HepG2 (cell line): Measurements from ENCODE around the gene BRD2. TPM values are rescaled to one million over a fixed set of nuclear protein-coding genes. Genes with fewer than 3 reads are reported as not detected.

Experiments used
- AGO2 ChIP-seq: fragments of 200-400 bp; formaldehyde crosslinking; optimal IDR thresholded peaks from 2 replicates; pipeline ENCODE3; 2017; ENCODE audit warnings: mild to moderate bottlenecking, low read depth, low read length, moderate library complexity
- FOXC1 ChIP-seq: sonication (generic); formaldehyde crosslinking; IDR thresholded peaks from 2 replicates; pipeline ENCODE4 v1.8.0; 2022; ENCODE audit warnings: mild to moderate bottlenecking, missing genetic modification reagents, borderline replicate concordance
- IKZF1 ChIP-seq: fragments of 450-650 bp; IDR thresholded peaks from 2 replicates; pipeline ENCODE4 v1.7.1; 2016
- JUNB ChIP-seq: sonication (generic); formaldehyde crosslinking; IDR thresholded peaks from 2 replicates; pipeline ENCODE4 v1.8.0; 2022; ENCODE audit warnings: missing genetic modification reagents, mild to moderate bottlenecking, borderline replicate concordance
- MAFK ChIP-seq, 2 experiments: IDR thresholded peaks in 1 of 2; conservative IDR thresholded peaks in 1 of 2; 2 replicates each; pipeline ENCODE4 v1.6.1; 2011; ENCODE audit warnings: improper control_type of control experiment in 2 of 2, low read length in 2 of 2
- PHB2 ChIP-seq: fragments of 450-650 bp; IDR thresholded peaks from 2 replicates; pipeline ENCODE4 v1.6.1; 2018; ENCODE audit not compliant: partially characterized antibody
- RNF2 ChIP-seq: fragments of 450-650 bp; conservative IDR thresholded peaks from 2 replicates; pipeline ENCODE4 v1.6.1; 2016; ENCODE audit warnings: low read depth
- ZBTB3 ChIP-seq: sonication (generic); formaldehyde crosslinking; IDR thresholded peaks from 2 replicates; pipeline ENCODE4 v1.4.0; 2020; ENCODE audit warnings: low read depth, mild to moderate bottlenecking, moderate library complexity, missing genetic modification reagents, borderline replicate concordance
- ZNF367 ChIP-seq: sonication (generic); formaldehyde crosslinking; IDR thresholded peaks from 2 replicates; pipeline ENCODE4 v1.4.0; 2020; ENCODE audit warnings: missing genetic modification reagents, borderline replicate concordance
- ZNF891 ChIP-seq: sonication (generic); formaldehyde crosslinking; IDR thresholded peaks from 2 replicates; pipeline ENCODE4 v1.5.0; 2020; ENCODE audit warnings: mild to moderate bottlenecking, missing genetic modification reagents
- ZSCAN22 ChIP-seq: sonication (generic); formaldehyde crosslinking; IDR thresholded peaks from 2 replicates; pipeline ENCODE4 v1.4.0; 2020; ENCODE audit warnings: mild to moderate bottlenecking, missing genetic modification reagents
- ZSCAN9 ChIP-seq: IDR thresholded peaks from 2 replicates; pipeline ENCODE4 v1.6.1; 2016; ENCODE audit warnings: borderline replicate concordance
- polyA plus RNA-seq, 8 experiments: library from polyadenylated mRNA; depleted of rRNA in 3 of 8; stranded (reverse) in 7 of 8; unstranded in 1 of 8; fragments of >200 nt; fragmentation: Illumina TruSeq in 4 of 8; extraction: Trizol in 4 of 8; gene quantifications; 2 replicates each; pipeline versions ENCODE4 v1.2.1 to v1.2.3, GENCODE V29; 2011 to 2016; ENCODE audit warnings: low read depth in 4 of 8, missing spikeins in 1 of 8, mixed read lengths in 1 of 8; ENCODE audit not compliant: insufficient read depth in 1 of 8
- total RNA-seq, 5 experiments: library from RNA; depleted of rRNA; stranded (reverse); fragments of >200 nt; fragmentation: Illumina TruSeq; extraction: Trizol; gene quantifications; 2 replicates each; pipeline ENCODE4 v1.2.3, GENCODE V29; 2016; ENCODE audit warnings: low read depth in 1 of 5
- TF ChIP-seq, protein P1 (sequence below): sonication (generic); formaldehyde crosslinking; IDR thresholded peaks from 2 replicates; pipeline ENCODE4 v1.5.0; 2020; ENCODE audit warnings: mild to moderate bottlenecking, missing genetic modification reagents, borderline replicate concordance
- TF ChIP-seq, protein P2 (sequence below): sonication (generic); formaldehyde crosslinking; IDR thresholded peaks from 2 replicates; pipeline ENCODE4 v1.8.0; 2022; ENCODE audit warnings: missing genetic modification reagents, mild to moderate bottlenecking, moderate library complexity, borderline replicate concordance
- TF ChIP-seq, protein P3 (sequence below): sonication (generic); formaldehyde crosslinking; IDR thresholded peaks from 2 replicates; pipeline ENCODE4 v1.5.1; 2020; ENCODE audit warnings: missing genetic modification reagents, mild to moderate bottlenecking, borderline replicate concordance
- TF ChIP-seq, protein P4 (sequence below): sonication (generic); formaldehyde crosslinking; IDR thresholded peaks from 2 replicates; pipeline ENCODE4 v1.5.1; 2020; ENCODE audit warnings: missing genetic modification reagents, mild to moderate bottlenecking, borderline replicate concordance
- TF ChIP-seq, protein P5 (sequence below): sonication (generic); formaldehyde crosslinking; IDR thresholded peaks from 2 replicates; pipeline ENCODE4 v1.4.0; 2020; ENCODE audit warnings: missing genetic modification reagents

BRD2 gene
- total and polyA plus RNA-seq, 2 of the 13 experiments (the other 11 are each of a cell fraction or from before 2014, with no cell fraction given), result 143 to 202 TPM

DNA sequence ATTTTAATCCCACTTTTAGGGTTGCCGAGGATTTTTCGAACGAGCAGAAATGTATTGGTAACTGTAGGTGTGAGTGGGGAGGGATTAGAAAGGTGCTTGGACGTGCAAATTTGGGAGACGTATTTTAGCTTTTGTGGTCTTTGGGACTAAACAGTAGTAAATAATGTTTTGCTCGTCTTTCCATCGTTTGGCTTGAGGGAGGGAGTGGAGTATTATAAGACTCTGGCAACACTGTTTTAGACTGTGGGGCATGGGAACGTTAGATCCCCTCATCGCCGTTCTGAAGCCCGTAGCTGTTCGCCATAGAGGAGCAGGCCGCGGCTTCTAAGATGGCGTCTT, 2.8 kb downstream of the BRD2 start (continued):
- TF ChIP-seq, protein P1, sequence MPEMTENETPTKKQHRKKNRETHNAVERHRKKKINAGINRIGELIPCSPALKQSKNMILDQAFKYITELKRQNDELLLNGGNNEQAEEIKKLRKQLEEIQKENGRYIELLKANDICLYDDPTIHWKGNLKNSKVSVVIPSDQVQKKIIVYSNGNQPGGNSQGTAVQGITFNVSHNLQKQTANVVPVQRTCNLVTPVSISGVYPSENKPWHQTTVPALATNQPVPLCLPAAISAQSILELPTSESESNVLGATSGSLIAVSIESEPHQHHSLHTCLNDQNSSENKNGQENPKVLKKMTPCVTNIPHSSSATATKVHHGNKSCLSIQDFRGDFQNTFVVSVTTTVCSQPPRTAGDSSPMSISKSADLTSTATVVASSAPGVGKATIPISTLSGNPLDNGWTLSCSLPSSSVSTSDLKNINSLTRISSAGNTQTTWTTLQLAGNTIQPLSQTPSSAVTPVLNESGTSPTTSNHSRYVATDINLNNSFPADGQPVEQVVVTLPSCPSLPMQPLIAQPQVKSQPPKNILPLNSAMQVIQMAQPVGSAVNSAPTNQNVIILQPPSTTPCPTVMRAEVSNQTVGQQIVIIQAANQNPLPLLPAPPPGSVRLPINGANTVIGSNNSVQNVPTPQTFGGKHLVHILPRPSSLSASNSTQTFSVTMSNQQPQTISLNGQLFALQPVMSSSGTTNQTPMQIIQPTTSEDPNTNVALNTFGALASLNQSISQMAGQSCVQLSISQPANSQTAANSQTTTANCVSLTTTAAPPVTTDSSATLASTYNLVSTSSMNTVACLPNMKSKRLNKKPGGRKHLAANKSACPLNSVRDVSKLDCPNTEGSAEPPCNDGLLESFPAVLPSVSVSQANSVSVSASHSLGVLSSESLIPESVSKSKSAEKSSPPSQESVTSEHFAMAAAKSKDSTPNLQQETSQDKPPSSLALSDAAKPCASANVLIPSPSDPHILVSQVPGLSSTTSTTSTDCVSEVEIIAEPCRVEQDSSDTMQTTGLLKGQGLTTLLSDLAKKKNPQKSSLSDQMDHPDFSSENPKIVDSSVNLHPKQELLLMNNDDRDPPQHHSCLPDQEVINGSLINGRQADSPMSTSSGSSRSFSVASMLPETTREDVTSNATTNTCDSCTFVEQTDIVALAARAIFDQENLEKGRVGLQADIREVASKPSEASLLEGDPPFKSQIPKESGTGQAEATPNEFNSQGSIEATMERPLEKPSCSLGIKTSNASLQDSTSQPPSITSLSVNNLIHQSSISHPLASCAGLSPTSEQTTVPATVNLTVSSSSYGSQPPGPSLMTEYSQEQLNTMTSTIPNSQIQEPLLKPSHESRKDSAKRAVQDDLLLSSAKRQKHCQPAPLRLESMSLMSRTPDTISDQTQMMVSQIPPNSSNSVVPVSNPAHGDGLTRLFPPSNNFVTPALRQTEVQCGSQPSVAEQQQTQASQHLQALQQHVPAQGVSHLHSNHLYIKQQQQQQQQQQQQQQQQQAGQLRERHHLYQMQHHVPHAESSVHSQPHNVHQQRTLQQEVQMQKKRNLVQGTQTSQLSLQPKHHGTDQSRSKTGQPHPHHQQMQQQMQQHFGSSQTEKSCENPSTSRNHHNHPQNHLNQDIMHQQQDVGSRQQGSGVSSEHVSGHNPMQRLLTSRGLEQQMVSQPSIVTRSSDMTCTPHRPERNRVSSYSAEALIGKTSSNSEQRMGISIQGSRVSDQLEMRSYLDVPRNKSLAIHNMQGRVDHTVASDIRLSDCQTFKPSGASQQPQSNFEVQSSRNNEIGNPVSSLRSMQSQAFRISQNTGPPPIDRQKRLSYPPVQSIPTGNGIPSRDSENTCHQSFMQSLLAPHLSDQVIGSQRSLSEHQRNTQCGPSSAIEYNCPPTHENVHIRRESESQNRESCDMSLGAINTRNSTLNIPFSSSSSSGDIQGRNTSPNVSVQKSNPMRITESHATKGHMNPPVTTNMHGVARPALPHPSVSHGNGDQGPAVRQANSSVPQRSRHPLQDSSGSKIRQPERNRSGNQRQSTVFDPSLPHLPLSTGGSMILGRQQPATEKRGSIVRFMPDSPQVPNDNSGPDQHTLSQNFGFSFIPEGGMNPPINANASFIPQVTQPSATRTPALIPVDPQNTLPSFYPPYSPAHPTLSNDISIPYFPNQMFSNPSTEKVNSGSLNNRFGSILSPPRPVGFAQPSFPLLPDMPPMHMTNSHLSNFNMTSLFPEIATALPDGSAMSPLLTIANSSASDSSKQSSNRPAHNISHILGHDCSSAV (CRISPR knock-in tag), result no peak; the same call in 1 of the 2 replicates
- TF ChIP-seq, protein P2, sequence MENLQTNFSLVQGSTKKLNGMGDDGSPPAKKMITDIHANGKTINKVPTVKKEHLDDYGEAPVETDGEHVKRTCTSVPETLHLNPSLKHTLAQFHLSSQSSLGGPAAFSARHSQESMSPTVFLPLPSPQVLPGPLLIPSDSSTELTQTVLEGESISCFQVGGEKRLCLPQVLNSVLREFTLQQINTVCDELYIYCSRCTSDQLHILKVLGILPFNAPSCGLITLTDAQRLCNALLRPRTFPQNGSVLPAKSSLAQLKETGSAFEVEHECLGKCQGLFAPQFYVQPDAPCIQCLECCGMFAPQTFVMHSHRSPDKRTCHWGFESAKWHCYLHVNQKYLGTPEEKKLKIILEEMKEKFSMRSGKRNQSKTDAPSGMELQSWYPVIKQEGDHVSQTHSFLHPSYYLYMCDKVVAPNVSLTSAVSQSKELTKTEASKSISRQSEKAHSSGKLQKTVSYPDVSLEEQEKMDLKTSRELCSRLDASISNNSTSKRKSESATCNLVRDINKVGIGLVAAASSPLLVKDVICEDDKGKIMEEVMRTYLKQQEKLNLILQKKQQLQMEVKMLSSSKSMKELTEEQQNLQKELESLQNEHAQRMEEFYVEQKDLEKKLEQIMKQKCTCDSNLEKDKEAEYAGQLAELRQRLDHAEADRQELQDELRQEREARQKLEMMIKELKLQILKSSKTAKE, result no peak
- TF ChIP-seq ZSCAN22 (CRISPR knock-in tag) (no peak), ZNF891 (CRISPR knock-in tag) (peak; percentile 51; the same call in 1 of the 2 replicates), ZNF367 (CRISPR knock-in tag) (no peak), JUNB (no peak), PHB2 (no peak), RNF2 (no peak), AGO2 (no peak), MAFK (conservative IDR thresholded peaks at IDR 0.05 in 1 of 2, IDR thresholded peaks at IDR 0.05 in 1 of 2; ENCODE audit: low read length in 2 of 2) (no peak), ZSCAN9 (no peak), IKZF1 (no peak), FOXC1 (CRISPR knock-in tag) (no peak), ZBTB3 (0 out of 2 replicates have a peak, but pooled peaks have one; percentile 57)
- TF ChIP-seq, protein P3, sequence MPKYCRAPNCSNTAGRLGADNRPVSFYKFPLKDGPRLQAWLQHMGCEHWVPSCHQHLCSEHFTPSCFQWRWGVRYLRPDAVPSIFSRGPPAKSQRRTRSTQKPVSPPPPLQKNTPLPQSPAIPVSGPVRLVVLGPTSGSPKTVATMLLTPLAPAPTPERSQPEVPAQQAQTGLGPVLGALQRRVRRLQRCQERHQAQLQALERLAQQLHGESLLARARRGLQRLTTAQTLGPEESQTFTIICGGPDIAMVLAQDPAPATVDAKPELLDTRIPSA (CRISPR knock-in tag), result peak; percentile 58; the same call in 1 of the 2 replicates
- TF ChIP-seq, protein P4, sequence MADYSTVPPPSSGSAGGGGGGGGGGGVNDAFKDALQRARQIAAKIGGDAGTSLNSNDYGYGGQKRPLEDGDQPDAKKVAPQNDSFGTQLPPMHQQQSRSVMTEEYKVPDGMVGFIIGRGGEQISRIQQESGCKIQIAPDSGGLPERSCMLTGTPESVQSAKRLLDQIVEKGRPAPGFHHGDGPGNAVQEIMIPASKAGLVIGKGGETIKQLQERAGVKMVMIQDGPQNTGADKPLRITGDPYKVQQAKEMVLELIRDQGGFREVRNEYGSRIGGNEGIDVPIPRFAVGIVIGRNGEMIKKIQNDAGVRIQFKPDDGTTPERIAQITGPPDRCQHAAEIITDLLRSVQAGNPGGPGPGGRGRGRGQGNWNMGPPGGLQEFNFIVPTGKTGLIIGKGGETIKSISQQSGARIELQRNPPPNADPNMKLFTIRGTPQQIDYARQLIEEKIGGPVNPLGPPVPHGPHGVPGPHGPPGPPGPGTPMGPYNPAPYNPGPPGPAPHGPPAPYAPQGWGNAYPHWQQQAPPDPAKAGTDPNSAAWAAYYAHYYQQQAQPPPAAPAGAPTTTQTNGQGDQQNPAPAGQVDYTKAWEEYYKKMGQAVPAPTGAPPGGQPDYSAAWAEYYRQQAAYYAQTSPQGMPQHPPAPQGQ (CRISPR knock-in tag), result no peak
- TF ChIP-seq, protein P5, sequence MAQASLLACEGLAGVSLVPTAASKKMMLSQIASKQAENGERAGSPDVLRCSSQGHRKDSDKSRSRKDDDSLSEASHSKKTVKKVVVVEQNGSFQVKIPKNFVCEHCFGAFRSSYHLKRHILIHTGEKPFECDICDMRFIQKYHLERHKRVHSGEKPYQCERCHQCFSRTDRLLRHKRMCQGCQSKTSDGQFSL (CRISPR knock-in tag), result no peak; the same call in 1 of the 2 replicates
